H9 (cell line): ENCODE measurements around the gene DOCK9. TPM values are rescaled to one million over a fixed set of nuclear protein-coding genes. Genes with fewer than 3 reads are reported as not detected.

Experiments
- DNase-seq: peaks from one replicate; pipeline ENCODE4 v3.0.0-alpha.2; 2017
- H2AFZ ChIP-seq: one replicate; pipeline ENCODE4 v1.6.1; 2013; ENCODE audit warnings: mild to moderate bottlenecking, low read length, control low read depth, moderate library complexity
- H2AK5ac ChIP-seq: 2 replicates; pipeline ENCODE4 v1.6.1; 2013; ENCODE audit warnings: low read length, control low read depth, mixed read lengths; ENCODE audit not compliant: insufficient read length
- H2BK120ac ChIP-seq: one replicate; pipeline ENCODE4 v1.6.1; 2013; ENCODE audit warnings: low read depth, mild to moderate bottlenecking, low read length, control low read depth, inconsistent platforms; ENCODE audit not compliant: poor library complexity, severe bottlenecking
- H2BK12ac ChIP-seq: 2 replicates; pipeline ENCODE4 v1.6.1; 2013; ENCODE audit warnings: low read length, control low read depth, mixed read lengths, low read depth; ENCODE audit not compliant: insufficient read length
- H2BK15ac ChIP-seq: 2 replicates; pipeline ENCODE4 v1.6.1; 2013; ENCODE audit warnings: low read depth, low read length, control low read depth
- H2BK20ac ChIP-seq: one replicate; pipeline ENCODE4 v1.6.1; 2013; ENCODE audit warnings: low read depth, mild to moderate bottlenecking, low read length, control low read depth, inconsistent platforms; ENCODE audit not compliant: poor library complexity, severe bottlenecking
- H2BK5ac ChIP-seq: 2 replicates; pipeline ENCODE4 v1.6.1; 2013; ENCODE audit warnings: low read length, control low read depth, mixed read lengths; ENCODE audit not compliant: insufficient read length
- H3K14ac ChIP-seq: 2 replicates; pipeline ENCODE4 v1.6.1; 2013; ENCODE audit warnings: low read length, control low read depth; ENCODE audit not compliant: insufficient read depth
- H3K18ac ChIP-seq: 2 replicates; pipeline ENCODE4 v1.6.1; 2013; ENCODE audit warnings: low read depth, mild to moderate bottlenecking, mixed read lengths, low read length, control low read depth; ENCODE audit not compliant: insufficient read length
- H3K23ac ChIP-seq: 2 replicates; pipeline ENCODE4 v1.6.1; 2013; ENCODE audit warnings: low read length, control low read depth, mixed read lengths, low read depth; ENCODE audit not compliant: insufficient read length
- H3K23me2 ChIP-seq: 2 replicates; pipeline ENCODE4 v1.6.1; 2013; ENCODE audit warnings: low read depth, mild to moderate bottlenecking, mixed read lengths, low read length, control low read depth; ENCODE audit not compliant: insufficient read length, poor library complexity, severe bottlenecking
- H3K27ac ChIP-seq: 2 replicates; pipeline ENCODE4 v1.5.1; 2013; ENCODE audit warnings: low read length, control low read depth, mixed read lengths, low read depth; ENCODE audit not compliant: insufficient read length
- H3K27me3 ChIP-seq: 2 replicates; pipeline ENCODE4 v1.6.1; 2013; ENCODE audit warnings: low read length, control low read depth, inconsistent platforms; ENCODE audit not compliant: insufficient read depth
- H3K4ac ChIP-seq: 2 replicates; pipeline ENCODE4 v1.6.1; 2013; ENCODE audit warnings: low read depth, mild to moderate bottlenecking, control low read depth, inconsistent platforms, low read length, moderate library complexity
- H3K4me1 ChIP-seq: 2 replicates; pipeline ENCODE4 v1.6.1; 2013; ENCODE audit warnings: low read length, control low read depth, inconsistent platforms; ENCODE audit not compliant: insufficient read depth
- H3K4me2 ChIP-seq: 2 replicates; pipeline ENCODE4 v1.6.1; 2013; ENCODE audit warnings: low read length, control low read depth, mixed read lengths; ENCODE audit not compliant: insufficient read length, insufficient read depth
- H3K56ac ChIP-seq: 2 replicates; pipeline ENCODE4 v1.6.1; 2013; ENCODE audit warnings: low read depth, mild to moderate bottlenecking, mixed read lengths, low read length, control low read depth; ENCODE audit not compliant: insufficient read length
- H3K79me1 ChIP-seq: 2 replicates; pipeline ENCODE4 v1.6.1; 2013; ENCODE audit warnings: low read depth, mild to moderate bottlenecking, moderate library complexity, low read length, control low read depth, inconsistent platforms; ENCODE audit not compliant: insufficient read depth, poor library complexity, severe bottlenecking
- H3K79me2 ChIP-seq: 2 replicates; pipeline ENCODE4 v1.6.1; 2013; ENCODE audit warnings: low read length, control low read depth, inconsistent platforms; ENCODE audit not compliant: insufficient read depth
- H3K9ac ChIP-seq: 2 replicates; pipeline ENCODE4 v1.6.1; 2013; ENCODE audit warnings: low read length, control low read depth, mixed read lengths; ENCODE audit not compliant: insufficient read length; ENCODE audit errors: extremely low read depth
- H3K9me3 ChIP-seq: one replicate; pipeline ENCODE4 v1.6.1; 2013; ENCODE audit warnings: low read depth, low read length, inconsistent platforms; ENCODE audit not compliant: control insufficient read depth
- H3T11ph ChIP-seq: one replicate; pipeline ENCODE4 v1.6.1; 2013; ENCODE audit warnings: mild to moderate bottlenecking, low read length, control low read depth, inconsistent platforms
- H4K20me1 ChIP-seq: one replicate; pipeline ENCODE4 v1.6.1; 2013; ENCODE audit not compliant: control insufficient read depth, insufficient read length, insufficient read depth
- H4K5ac ChIP-seq: 2 replicates; pipeline ENCODE4 v1.6.1; 2013; ENCODE audit warnings: low read depth, mild to moderate bottlenecking, mixed read lengths, low read length, control low read depth; ENCODE audit not compliant: insufficient read length
- H4K8ac ChIP-seq: replicated peaks from 2 replicates; pipeline ENCODE4 v1.6.1; 2013; ENCODE audit warnings: low read length, control low read depth, mixed read lengths, low read depth; ENCODE audit not compliant: insufficient read length
- H4K91ac ChIP-seq: 2 replicates; pipeline ENCODE4 v1.6.1; 2013; ENCODE audit warnings: low read depth, mild to moderate bottlenecking, moderate library complexity, mixed read lengths, low read length, control low read depth; ENCODE audit not compliant: insufficient read length
- H3K27ac Mint-ChIP-seq, 3 experiments: 2 replicates in 2 of 3; 3 replicates in 1 of 3; pipeline ENCODE4 v1.8.0; 2020 to 2021; ENCODE audit warnings: mixed read lengths in 3 of 3, mild to moderate bottlenecking in 1 of 3, moderate library complexity in 1 of 3
- H3K27me3 Mint-ChIP-seq: 2 replicates; pipeline ENCODE4 v1.8.0; 2021; ENCODE audit warnings: low read depth, mild to moderate bottlenecking, moderate library complexity, mixed read lengths
- H3K36me3 Mint-ChIP-seq, 3 experiments: 2 replicates in 2 of 3; 3 replicates in 1 of 3; pipeline ENCODE4 v1.8.0; 2020 to 2021; ENCODE audit warnings: low read depth in 3 of 3, mixed read lengths in 3 of 3; ENCODE audit not compliant: insufficient read depth in 1 of 3
- H3K4me1 Mint-ChIP-seq, 2 experiments: 2 replicates each; pipeline ENCODE4 v1.8.0; 2020; ENCODE audit warnings: mixed read lengths in 2 of 2
- H3K4me3 Mint-ChIP-seq, 2 experiments: 2 replicates in 1 of 2; 3 replicates in 1 of 2; pipeline ENCODE4 v1.8.0; 2020 to 2021; ENCODE audit warnings: mild to moderate bottlenecking in 2 of 2, mixed read lengths in 2 of 2, moderate library complexity in 1 of 2
- H3K9me3 Mint-ChIP-seq, 2 experiments: 2 replicates in 1 of 2; 3 replicates in 1 of 2; pipeline ENCODE4 v1.8.0; 2020; ENCODE audit warnings: mild to moderate bottlenecking in 2 of 2, mixed read lengths in 2 of 2, moderate library complexity in 1 of 2
- CTCF ChIP-seq: fragments of 200-600 bp; sonication (generic); conservative IDR thresholded peaks from 3 replicates; pipeline ENCODE4 v1.8.0; 2021; ENCODE audit warnings: antibody characterized with exemption, mild to moderate bottlenecking
- WGBS: extraction: QIAGEN DNeasy Blood & Tissue Kit; methylation state at CpG from one replicate; pipeline ENCODE4 v1.1.7; 2013; ENCODE audit warnings: missing lambda C conversion rate, low lambda C conversion rate, mixed read lengths; ENCODE audit not compliant: insufficient read length; ENCODE audit errors: extremely low coverage; 5-methylcytosine and 5-hydroxymethylcytosine counted together
- total RNA-seq: library from RNA; stranded (reverse); gene quantifications from 2 replicates; pipeline ENCODE4 v1.2.1, GENCODE V29; 2021

DOCK9 gene
- total RNA-seq, 1 experiment from 2014 or later, result 23.0 TPM

GRCh38 chr13:98921015-98921580 is 56.8 kb downstream of the DOCK9 start:
- no peak overlapping the region for H3T11ph ChIP-seq
- H3K79me1 ChIP-seq, result peaks cover 3% of the 10 kb centered on the region
- no peak overlapping the region for H3K56ac ChIP-seq
- no peak overlapping the region for H2BK20ac ChIP-seq
- no peaks in the 10 kb centered on the region for H4K20me1 ChIP-seq
- no peak overlapping the region for H2BK15ac ChIP-seq
- H3K36me3 Mint-ChIP-seq, result no peaks in the 10 kb centered on the region; a peak in 2 of 7 replicates
- no CpG with 5 or more reads among the region's 5 CpGs for WGBS
- H2AFZ ChIP-seq, result no peak overlapping the region
- H2BK12ac ChIP-seq, result no peak overlapping the region
- no peak overlapping the region for H2BK5ac ChIP-seq
- DNase-seq, result no peak
- H2BK120ac ChIP-seq, result no peak overlapping the region
- peaks cover 27% of the 10 kb centered on the region in 2 experiments for H3K4me1 Mint-ChIP-seq
- H3K23me2 ChIP-seq, result no peaks in the 10 kb centered on the region
- no peaks in the 10 kb centered on the region for H3K9me3 Mint-ChIP-seq
- no peaks in the 10 kb centered on the region for H3K27me3 ChIP-seq
- no peak overlapping the region for H3K4ac ChIP-seq
- TF ChIP-seq CTCF, result no peak
- no peak overlapping the region for H4K5ac ChIP-seq
- no peak overlapping the region for H3K4me2 ChIP-seq
- H4K8ac ChIP-seq, result no peak overlapping the region
- H3K9me3 ChIP-seq, result no peaks in the 10 kb centered on the region
- no peak overlapping the region for H3K18ac ChIP-seq
- no peak overlapping the region for H3K14ac ChIP-seq
- H3K79me2 ChIP-seq, result no peaks in the 10 kb centered on the region
- no peak overlapping the region for H4K91ac ChIP-seq
- H3K4me1 ChIP-seq, result peaks cover 5% of the 10 kb centered on the region; the same call in 1 of the 2 replicates
- no peak overlapping the region for H3K27ac ChIP-seq
- H3K4me3 Mint-ChIP-seq, result no peak overlapping the region
- no peak overlapping the region; a peak in 1 of 7 replicates for H3K27ac Mint-ChIP-seq
- H3K27me3 Mint-ChIP-seq, result no peaks in the 10 kb centered on the region
- no peak overlapping the region for H2AK5ac ChIP-seq
- no peak overlapping the region for H3K23ac ChIP-seq
- H3K9ac ChIP-seq, result no peak overlapping the region
